ENCODE results near the gene MTERF2.
"Not testable (repeated sequence)": the region's sequence is repeated elsewhere in the genome, so short reads cannot be mapped to it uniquely, and the experiment has no call there.

MTERF2 gene

DNA sequence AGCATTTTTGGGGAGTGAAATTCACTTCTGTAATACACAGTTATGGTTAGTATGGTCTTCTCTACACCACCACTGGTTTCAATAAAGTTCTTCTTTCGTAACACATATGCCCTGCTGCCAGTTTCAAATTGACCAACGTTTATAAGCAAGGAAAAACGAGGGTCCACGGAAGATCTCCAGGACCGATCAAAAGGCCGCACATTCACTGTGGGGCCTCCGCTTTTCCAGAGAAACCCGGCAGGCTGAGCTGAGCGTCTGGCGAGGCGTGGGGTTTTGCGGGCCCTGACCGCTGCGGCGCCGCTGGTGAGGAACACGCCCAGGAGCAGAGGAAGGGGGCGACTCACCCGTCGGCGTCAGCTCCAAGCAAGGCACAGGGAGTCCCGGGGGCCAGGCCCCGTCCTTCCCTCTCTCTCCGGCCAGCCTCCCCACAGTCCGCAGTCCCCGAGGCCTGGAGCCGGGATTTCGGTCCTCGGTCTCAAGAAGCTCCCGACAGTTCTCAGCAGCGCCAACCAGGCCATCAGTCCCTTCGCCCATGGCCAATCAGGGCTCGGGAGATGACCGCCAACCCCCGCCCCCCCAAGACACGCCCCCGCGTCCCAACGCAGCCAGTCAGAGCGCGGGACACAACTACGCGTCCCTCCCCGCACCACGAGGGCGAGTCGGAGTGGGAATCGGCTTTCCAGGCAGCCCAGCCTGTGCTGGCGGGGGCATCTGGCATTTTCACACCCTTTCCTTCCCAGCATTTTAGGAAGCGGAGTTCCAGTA, at the start of gene MTERF2:
Gene MTERF2 (minus strand): TSS at position 522 of the 765 bp plus-strand sequence. CDS start 8,432 bp downstream, outside the sequence.
- DNase-seq (ENCODE audit: low read depth in 2 of 2), result peak; percentile 61 to 73

- DNase-seq (ENCODE audit: low read depth in 2 of 2), result no peak
Observed at GRCh38 chr12:107035733-107036132, 48.8 kb upstream of the MTERF2 start.

DNA sequence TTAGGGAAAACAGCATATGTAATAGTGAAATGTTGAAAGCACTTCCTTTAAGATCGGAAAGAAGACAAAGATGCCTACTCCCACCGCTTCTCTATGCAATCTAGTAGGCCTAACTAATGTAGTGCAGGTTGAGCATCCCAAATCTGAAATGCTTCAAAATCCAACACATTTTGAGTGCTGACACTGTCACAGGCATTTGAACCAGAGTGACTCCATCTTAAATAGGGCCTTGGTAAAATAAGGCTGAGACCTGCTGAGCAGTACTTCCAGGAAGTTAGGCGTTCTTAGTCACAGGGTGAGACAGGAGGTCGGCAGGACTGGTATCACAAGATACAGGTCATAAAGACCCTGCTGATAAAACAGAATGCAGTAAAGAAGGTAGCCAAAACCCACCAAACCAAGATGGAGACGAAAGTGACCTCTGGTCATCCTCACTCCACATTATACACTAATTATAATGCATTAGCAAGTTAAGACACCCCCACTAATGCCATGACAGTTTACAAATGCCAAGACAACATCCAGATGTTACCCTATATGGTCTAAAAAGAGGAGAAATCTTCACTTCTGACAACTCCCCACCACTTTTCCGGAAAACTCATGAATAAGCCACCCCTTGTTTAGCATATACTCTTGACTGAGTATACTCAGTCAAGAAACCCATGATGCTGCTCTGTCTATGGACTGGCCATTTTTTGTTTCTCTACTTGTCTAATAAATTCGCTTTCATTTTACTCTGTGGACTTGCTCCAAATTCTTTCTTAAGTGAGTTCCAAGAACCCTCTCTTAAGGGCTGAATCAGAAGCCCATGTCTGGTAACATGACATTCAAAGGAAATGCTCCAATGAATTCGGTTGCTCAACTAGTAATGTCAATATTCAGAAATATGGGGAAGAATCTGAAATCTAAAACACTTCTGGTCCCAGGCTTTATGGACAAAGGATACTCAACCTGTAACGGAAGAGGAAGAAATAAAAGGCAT, 47.1 kb upstream of the MTERF2 start:
- no peak for DNase-seq (ENCODE audit: low read depth in 2 of 2)

- DNase-seq (ENCODE audit: low read depth in 2 of 2), result no peak
Observed at GRCh38 chr12:107032266-107032665, 45.3 kb upstream of the MTERF2 start.

DNA sequence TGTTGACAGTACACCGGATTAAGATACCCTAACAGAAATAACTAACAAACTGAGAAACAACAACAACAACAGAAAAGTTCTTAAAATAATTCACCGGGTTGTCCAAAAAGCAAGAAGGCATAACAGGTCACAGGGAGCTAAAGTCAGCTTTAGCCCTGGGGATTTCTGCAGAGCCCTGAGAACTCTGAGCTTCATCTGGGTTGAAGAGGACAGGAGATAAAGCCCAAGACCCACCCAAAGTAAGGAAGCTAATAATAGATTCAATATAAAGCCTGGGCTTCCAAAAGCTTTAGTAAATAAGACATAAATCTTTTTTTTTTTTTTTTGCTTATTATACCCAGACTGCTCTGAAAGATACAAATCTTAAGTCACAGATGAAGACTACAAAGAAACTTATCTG, 44.1 kb upstream of the MTERF2 start:
- DNase-seq (ENCODE audit: low read depth in 2 of 2), result no peak

DNA sequence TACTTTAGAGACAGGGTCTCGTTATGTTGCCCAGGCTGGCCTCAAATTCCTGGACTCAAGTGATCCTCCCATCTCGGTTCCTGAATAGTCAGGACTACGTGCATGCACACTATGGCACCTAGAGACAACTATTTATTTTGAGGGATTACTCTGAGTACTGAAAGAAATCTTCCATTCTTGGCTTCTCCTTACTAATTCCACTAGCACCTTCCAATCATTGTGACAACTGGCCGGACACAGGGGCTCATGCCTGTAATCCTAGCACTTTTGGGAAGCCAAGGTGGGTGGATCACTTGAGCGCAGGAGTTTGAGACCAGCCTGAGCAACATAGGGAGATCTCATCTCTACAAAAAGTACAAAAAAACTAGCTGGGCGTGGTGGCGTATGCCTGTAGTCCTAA, 42.1 kb upstream of the MTERF2 start:
- DNase-seq (ENCODE audit: low read depth in 2 of 2), result no peak

DNA sequence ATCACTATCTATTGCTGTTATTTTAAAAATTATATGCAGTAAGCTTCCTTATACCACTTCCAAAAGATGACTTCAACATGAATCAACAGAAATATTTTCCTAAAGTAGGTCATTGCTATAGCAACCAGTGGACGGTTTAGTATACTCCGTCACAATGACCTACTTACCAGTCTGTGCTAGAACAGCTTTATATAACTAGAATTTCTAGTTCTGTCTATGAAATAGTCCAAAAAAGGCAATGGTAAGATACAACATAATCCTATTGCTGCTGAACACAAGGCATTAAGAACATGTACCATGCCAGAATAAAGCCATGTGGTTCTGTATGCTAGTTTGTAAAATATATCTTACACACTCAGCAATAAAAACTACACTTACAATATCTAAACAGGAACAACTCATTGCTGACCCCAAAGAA, 40.7 kb upstream of the MTERF2 start:
- no peak for DNase-seq (ENCODE audit: low read depth in 2 of 2)

- no peak for DNase-seq (ENCODE audit: low read depth in 2 of 2)
Observed at GRCh38 chr12:107026806-107027635, 40.1 kb upstream of the MTERF2 start.

DNA sequence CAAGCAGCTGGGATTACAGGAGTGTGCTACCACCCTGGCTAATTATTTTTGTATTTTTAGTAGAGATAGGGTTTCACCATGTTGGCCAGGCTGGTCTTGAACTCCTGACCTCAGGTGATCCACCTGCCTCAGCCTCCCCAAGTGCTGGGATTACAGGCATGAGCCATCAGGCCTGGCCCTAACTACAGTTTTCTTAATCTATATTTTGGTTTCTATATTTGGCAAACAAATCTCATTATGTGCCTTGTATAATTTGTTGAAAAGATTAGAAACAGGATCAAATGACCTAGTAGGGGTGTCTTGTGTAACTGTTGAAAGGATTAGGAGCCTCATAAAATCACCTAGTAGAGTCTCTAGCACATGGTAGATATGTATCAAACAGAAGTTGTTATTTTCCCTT, 39.4 kb upstream of the MTERF2 start:
- DNase-seq (ENCODE audit: low read depth in 2 of 2), result not testable (repeated sequence)

- DNase-seq (ENCODE audit: low read depth in 2 of 2), result no peak
Observed at GRCh38 chr12:107025671-107026070, 38.7 kb upstream of the MTERF2 start.

- DNase-seq (ENCODE audit: low read depth in 2 of 2), result no peak
Observed at GRCh38 chr12:107019546-107019945, 32.6 kb upstream of the MTERF2 start.

DNA sequence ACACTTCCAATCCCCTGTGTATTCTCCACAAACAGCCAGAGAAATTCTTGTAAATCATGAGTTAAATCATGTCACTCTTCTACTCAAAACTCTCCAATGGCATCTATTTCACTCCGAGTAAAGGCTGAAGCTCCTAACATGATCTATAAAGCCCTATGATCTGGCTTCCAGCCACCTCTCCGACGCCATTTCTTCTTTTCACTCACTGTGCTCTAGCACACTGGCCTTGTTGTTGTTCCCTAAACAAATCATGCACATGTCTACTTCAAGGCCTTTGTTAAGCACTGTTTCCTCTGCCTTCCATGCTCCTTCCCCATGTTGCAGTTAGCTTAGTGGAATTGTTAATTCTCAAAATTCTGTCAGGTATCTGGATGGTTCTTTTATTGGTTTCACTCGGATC, 30.1 kb upstream of the MTERF2 start:
- no peak for DNase-seq (ENCODE audit: low read depth in 2 of 2)

DNA sequence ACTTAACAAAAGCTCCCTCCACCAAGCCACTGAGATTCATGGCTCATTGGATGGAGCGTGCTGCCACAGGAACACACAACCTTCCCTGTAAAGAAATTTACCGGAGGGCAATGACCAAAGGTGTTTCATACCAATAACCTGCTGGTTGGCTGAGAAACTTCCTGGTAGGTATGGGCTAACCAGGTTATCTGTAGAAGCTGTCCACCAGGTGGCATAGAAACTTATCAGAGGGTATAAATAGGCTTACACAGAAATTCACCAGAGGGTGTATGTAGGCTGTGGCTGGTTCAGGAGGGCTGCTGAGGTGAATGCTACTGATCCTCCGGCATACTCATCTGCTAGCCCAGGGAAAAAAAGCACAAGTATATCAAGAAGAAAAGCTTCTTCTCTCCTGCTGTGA, 27.1 kb upstream of the MTERF2 start:
- DNase-seq (ENCODE audit: low read depth in 2 of 2), result no peak

DNA sequence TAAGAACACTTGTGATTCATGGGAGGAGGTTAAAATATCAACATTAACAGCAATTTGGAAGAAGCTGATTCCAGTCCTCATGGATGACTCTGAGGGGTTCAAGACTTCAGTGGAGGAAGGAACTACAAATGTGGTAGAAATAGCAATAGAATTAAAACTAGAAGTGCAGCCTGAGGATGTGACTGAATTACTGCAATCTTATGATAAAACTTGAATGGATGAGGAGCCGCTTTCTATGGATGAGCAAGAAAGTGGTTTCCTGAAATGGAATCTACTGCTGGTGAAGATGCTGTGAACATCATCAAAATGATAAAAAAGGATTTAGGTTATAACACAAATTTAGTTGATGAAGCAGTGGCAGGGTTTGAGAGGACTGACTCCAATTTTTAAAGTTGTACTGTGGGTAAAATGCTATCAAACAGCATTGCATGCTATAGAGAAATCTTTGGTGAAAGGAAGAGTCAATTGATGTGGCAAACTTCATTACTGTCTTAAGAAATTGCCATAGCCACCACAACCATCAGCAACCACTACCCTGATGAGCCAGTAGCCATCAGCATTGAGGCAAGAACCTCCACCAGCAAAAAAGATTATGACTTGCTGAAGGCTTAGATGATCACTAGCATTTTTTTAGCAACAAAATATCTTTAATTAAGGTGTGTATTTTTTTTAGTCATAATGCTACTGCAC, 25.9 kb upstream of the MTERF2 start:
- DNase-seq (ENCODE audit: low read depth in 2 of 2), result no peak

GRCh38 chr12:107011519-107011918, 24.6 kb upstream of the MTERF2 start:
- DNase-seq (ENCODE audit: low read depth in 2 of 2), result no peak

- DNase-seq (ENCODE audit: low read depth in 2 of 2), result no peak
Observed at GRCh38 chr12:107007411-107007810, 20.5 kb upstream of the MTERF2 start.

DNA sequence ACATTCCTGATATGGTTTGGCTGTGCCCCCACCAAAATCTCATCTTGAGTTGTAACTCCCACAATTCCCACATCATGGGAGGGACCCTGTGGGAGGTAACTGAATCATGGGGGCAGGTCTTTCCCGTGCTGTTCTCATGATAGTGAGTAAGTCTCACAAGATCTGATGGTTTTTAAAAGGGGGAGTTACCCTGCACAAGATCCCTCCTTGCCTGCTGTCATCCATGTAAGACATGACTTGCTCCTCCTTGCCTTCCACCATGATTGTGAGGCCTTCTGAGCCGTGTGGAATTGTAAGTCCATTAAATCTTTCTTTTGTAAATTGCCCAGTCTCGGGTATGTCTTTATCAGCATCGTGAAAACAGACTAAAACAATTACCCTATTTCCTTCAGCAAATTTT, 15.7 kb upstream of the MTERF2 start:
- not testable (repeated sequence) for DNase-seq (ENCODE audit: low read depth in 2 of 2)

DNA sequence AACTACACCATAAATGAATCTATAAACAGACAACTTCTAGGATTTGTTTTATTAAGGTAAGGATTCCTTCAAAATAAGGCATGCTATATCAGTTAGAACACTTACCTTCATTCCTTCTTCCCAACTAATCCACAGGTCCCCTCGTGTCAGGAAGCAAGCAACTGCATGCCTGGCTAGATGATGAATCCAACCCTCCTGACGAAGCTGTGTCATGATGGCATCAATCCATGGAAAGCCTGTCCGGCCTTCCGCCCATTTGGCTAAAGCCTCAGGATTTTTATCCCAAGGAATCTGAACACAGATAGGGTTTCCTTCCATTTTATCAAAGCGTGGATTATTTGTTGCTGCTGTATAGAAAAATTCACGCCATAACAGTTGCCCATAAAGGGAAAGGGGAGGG, 12.5 kb upstream of the MTERF2 start:
- DNase-seq (ENCODE audit: low read depth in 2 of 2), result no peak

DNA sequence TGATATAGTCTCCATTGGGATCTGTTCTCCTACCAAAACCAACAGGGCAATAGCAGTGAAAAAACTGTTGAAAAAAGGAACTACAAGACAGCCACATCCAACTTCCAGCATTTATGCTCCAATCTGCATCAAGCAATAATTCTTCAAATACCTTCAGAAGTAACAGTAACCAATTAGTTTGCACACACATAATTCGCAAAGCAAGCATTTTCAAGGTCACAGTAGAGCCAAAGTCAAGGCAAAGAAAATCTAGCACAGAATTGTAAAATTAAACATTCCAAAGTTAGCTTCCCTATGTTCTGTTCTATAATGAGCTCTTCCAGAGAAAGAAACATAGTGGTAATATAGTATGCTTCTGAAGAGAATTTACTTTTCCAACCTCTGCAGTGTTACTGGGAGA, 11.0 kb upstream of the MTERF2 start:
- no peak for DNase-seq (ENCODE audit: low read depth in 2 of 2)

DNA sequence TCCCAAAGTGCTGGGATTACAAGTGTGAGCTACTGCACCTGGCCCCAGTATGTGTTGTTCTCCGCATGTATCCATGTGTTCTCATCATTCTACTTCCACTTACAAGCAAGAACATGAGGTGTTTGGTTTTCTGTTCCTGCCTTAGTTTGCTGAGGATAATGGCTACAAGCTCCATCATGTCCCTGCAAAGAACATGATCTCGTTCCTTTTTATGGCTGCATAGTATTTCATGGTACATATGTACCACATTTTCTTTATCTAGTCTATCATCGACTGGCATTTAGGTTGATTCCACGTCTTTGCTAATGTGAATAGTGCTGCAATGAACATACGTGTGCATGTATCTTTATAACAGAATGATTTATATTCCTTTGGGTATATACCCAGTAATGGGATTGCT, 9.2 kb upstream of the MTERF2 start:
- not testable (repeated sequence) for DNase-seq (ENCODE audit: low read depth in 2 of 2)

DNA sequence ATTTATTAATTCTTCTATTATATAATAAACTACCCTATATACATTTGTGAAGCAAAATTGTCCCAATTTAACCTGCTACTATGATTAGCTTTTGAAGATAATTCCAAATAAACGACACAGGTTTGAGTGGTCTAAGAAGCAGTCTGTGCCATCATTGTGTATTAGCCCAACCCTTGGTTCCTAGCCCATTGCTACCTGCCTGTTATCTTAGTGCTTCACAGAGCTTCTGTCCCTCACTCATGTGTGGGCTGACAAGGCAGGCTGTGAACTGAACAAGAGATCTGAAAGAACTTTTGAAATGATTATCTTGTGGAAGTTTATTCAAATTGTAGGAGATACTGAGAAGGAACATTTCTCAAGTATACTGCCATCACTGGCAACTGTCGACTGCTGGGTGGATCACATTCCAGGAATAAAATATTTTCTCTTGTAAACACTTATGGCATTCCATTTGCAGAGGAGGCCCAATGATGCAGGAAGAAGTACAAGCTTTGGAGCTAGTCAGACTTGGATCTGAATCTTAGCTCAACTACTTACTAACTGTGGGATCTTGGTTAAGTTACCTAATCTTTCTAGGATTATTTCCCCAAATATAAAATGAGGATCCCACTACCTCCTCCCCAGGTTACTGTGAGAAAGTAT, 7.8 kb upstream of the MTERF2 start:
- no peak for DNase-seq (ENCODE audit: low read depth in 2 of 2)
